Bronchus fibroblast of lung (primary cell): ENCODE measurements around the gene SIDT1. TPM values are rescaled to one million over a fixed set of nuclear protein-coding genes. Genes with fewer than 3 reads are reported as not detected.

Experiments used
- total RNA-seq: library from RNA; depleted of rRNA; stranded (reverse); fragments of >200 nt; gene quantifications from 2 replicates; pipeline ENCODE4 v1.2.3, GENCODE V29; 2015

Gene SIDT1
- total RNA-seq: not detected in 2 replicates

DNA sequence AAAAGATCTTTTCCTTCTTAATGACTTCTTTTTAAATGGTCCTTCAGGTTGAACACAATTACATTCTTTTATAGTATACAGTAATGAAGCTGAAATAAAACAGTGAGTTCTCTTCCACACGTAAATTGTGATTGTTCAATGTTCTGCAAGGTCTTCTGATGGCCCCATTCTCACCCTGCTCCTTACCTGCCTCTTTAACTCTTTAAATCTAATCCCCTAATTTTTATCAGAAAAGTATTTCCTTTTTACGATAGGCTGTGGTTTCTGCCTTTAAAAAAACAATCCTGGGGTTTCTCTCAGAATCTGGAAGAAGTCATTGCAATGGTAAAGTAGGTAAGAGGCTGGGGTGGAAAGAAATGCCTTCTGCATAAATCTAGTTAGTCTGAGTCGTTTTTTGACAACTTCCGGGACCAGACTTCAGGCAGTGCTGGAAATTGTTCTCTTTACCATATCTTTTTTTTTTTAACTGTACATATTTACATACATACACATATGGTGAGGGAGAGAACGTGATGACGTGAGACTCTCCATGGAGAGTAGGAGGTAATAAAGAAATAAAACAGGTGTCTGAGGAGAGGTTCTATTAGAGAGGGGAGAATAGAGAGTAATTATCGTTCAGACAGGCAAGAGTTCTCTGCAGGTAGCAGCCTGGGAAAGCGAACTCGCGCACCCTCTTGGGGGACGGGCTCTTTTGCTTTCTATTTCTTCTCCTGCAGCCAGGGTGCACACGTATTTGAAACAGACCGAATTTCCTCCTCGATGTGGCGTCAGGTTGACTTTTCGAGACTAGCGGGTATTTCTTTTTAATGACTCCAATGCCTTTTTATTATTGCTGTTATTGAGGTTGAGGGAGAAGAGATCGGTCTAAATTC is at the start of gene SIDT1:
Gene SIDT1 (plus strand): TSS at position 730 of the 872 bp plus-strand sequence. CDS start 467 bp downstream, outside the sequence.

Other genes with a start within 250 kb of the SIDT1 start
- 0.15 and 0.17 TPM in 2 replicates for gene CFAP44, start 91.1 kb upstream of the SIDT1 start, total RNA-seq
- gene SPICE1, start 17.4 kb upstream of the SIDT1 start, total RNA-seq: 9.5 and 14.5 TPM in 2 replicates
- 4.3 and 5.0 TPM in 2 replicates for gene USF3, start 164.1 kb downstream of the SIDT1 start, total RNA-seq
- gene NAA50, start 213.7 kb downstream of the SIDT1 start, total RNA-seq: 152 and 153 TPM in 2 replicates
- gene ATP6V1A, start 214.5 kb downstream of the SIDT1 start, total RNA-seq: 28.4 and 35.8 TPM in 2 replicates